GM21515 (cell line): ENCODE results near the gene PTPN6.
"Not testable (repeated sequence)": the region's sequence is repeated elsewhere in the genome, so short reads cannot be mapped to it uniquely, and the experiment has no call there.

ENCODE experiments used
- ATAC-seq: cut with Tn5 transposase; IDR thresholded peaks from one replicate; pipeline ENCODE4 v1.9.1; 2021; ENCODE audit not compliant: unreplicated experiment

The PTPN6 gene

GRCh38 chr12:6950811-6951540 is at the start of gene PTPN6:
Gene PTPN6 (plus strand): TSS chr12:6951356. CDS start chr12:6951513, 157 bp downstream.
- ATAC-seq, result no peak

GRCh38 chr12:6902448-6902847 is 48.7 kb upstream of the PTPN6 start:
- no peak for ATAC-seq

GRCh38 chr12:6903722-6904121 is 47.4 kb upstream of the PTPN6 start:
- ATAC-seq, result no peak

DNA sequence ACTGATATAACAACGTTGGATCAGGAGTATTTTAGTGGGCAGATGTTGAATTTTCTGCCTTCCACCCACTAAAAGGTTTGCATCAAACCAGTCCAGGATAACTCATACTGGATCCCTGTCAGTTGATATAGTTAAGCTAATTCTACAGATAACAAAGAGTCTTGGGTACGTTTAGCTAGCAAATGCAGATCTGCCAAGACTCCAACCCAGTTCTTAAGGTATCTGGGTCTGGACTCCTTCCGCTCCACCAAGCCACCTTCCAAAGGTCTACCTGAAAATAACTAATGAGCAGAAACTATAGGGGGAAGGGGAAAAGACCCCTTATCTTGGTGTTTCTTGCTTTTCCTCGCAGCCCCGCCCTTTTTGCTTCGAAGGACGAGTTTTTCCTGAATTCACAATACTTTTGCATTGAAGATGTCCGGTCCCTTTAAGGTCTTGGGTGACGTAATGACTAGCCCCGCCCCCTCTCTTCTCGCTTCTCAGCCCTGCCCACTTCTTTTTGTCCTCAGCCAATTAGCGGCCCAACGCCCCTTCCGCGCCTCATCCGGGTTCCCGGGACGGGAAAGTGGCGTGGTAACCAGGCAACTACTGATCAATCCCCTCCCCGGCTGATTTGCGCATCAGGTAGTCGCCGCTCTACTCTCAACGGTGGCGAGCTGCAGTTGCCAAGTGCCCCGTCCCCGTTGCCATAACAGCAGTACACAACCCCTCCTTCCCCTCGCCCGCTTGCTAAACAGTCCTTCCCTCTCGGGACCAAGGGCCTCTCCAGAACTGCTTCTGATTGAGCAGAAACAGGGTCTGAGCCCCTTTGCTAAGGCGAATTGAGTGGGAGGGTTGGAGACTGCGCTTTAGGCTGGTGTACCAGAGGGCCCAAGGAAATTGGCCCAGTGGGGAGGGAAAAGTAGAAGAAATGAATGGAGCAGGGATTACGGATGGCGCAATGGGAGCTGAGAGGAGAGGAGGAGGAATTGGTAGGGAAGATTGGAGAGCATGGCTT is 46.6 kb upstream of the PTPN6 start, which contains the start of gene LRRC23:
TSS of gene LRRC23 (plus strand) at position 543 of the 997 bp plus-strand sequence. CDS start 812 bp downstream, outside the sequence.
- ATAC-seq, result peak; percentile 92

DNA sequence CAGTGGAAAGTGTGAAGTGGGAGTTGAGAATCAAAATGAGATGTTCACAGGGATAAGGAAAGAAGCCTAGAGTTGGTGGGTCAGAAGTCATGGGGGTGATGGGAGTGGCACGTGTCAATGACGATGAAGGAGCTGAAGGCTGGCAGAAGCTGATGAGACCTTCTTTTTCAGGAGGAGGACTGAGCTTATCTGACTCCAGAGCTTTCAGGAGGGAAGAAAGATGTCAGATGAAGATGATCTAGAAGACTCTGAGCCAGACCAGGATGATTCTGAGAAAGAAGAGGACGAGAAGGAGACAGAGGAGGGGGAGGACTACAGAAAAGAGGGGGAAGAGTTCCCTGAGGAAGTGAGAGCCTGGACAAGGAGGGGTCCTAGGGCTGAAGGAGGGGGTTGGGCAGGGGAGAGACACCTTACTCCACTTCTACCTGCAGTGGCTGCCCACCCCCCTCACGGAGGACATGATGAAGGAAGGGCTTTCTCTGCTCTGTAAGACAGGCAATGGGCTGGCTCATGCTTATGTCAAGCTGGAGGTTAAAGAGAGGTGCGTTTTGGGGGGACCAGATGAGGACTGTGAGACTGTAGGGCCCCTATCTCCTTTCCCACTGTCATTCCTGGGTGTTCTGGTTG is 45.6 kb upstream of the PTPN6 start:
- ATAC-seq, result no peak

DNA sequence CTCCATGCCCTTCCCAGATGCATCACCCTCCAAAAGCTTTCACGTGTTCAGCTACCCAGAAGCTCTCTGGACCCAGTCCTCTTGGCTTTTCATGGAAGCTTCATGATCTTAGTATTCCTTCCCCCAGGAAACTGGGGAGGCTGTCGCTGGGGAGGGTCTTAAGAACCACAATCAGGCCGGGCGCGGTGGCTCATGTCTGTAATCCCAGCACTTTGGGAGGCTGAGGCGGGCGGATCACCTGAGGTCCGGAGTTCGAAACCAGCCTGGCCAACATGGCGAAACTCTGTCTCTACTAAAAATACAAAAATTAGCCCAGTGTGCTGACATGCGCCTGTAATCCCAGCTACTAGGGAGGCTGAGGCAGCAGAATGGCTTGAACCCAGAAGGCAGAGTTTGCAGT is 43.0 kb upstream of the PTPN6 start:
- ATAC-seq, result not testable (repeated sequence)

- ATAC-seq, result no peak
These were observed 41.6 kb upstream of the PTPN6 start for GRCh38 chr12:6909421-6910145.

DNA sequence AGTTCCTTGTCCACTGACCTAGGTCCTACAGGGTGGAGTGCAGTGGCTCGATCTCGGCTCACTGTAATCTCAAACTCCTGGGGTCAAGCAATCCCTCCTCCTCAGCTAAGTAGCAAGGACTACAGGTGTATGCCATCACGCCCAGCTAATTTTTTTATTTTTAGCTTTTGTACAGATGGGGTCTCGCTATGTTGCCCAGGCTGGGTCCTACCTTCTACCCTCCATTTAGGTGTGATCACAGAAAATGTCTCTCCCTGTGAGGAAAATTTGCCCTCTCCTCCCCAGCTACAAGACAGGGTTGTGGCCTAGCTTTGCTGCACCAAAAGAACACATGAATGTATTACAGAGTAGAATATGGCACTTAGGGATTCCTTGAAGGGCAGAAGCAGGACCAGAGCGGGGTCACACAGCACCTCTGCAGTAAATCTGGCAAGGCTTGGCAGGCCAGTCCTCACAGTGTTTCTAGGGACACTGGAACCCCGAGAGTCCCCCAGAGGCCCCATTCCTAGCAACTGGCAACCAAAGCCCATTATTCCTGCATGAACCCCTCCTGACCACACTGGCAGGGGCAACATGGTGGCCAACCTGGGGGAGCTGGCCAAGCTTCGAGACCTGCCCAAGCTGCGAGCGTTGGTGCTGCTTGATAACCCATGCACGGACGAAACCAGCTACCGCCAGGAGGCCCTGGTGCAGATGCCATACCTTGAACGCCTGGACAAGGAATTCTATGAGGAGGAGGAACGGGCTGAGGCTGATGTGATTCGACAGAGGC is 38.8 kb upstream of the PTPN6 start:
- ATAC-seq, result no peak

DNA sequence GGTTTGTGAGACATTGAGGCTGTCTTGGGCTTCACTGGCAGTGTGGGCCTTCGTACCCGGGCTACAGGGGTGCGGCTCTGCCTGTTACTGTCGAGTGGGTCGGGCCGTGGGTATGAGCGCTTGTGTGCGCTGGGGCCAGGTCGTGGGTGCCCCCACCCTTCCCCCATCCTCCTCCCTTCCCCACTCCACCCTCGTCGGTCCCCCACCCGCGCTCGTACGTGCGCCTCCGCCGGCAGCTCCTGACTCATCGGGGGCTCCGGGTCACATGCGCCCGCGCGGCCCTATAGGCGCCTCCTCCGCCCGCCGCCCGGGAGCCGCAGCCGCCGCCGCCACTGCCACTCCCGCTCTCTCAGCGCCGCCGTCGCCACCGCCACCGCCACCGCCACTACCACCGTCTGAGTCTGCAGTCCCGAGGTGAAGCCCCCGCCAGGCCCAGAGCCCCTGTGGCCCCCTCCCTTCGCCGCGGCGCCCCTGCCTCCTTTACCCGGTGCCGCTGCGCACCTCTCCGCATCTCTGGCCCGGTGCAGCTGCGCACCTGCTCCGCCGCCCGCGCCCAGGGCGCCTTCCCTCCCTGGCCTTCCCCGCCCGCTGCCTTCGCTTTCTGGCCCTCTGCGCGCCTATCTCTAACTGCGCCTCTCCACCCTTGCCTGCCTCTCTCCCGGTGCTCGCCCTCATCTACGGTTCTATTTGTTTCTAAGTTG is 36.8 kb upstream of the PTPN6 start, which contains the start of gene ENO2:
TSS of gene ENO2 (plus strand) at position 335 of the 701 bp plus-strand sequence. CDS start 1,253 bp downstream, outside the sequence.
- ATAC-seq, result peak; percentile 63

DNA sequence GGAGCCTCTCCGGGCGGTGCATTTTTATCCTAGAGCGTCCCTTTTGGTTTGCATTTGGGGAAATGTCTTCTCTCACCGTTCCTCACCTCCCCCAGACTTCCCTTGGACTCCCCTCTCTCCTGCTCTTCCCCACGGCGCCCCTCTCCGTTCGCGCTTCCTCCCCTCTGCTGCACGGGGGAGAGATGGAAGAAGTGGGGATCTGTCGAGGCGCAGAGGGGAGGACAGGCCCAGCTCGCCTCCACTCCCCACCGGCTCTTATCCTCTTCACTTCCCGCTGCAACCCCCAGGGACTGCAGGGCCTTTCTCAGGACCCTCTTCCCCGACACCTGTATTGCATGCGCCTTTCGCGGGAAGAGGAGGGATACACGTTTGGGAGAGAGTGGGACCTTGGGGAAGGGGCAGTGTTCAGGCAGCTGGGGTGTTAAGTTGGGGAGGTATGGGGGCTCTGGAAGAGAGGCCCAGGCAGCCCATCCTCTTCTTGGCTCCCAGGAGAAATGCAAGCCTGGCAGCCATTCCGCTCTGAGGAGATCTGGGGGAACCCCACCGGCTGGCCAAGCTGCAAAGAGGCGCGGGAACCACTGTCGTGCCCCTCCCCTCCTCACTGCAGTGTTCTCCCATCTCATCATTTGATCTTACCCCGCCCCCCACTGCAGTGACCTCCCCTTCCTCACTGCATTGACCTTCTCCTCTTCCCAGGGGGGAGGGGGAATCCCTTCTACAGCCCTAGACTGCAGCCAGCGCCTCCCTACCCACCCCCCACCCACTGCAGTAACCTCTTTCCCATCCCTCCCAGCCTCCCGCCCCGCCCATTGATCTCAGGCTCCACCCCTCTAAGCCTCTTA is 36.0 kb upstream of the PTPN6 start:
- no peak for ATAC-seq

DNA sequence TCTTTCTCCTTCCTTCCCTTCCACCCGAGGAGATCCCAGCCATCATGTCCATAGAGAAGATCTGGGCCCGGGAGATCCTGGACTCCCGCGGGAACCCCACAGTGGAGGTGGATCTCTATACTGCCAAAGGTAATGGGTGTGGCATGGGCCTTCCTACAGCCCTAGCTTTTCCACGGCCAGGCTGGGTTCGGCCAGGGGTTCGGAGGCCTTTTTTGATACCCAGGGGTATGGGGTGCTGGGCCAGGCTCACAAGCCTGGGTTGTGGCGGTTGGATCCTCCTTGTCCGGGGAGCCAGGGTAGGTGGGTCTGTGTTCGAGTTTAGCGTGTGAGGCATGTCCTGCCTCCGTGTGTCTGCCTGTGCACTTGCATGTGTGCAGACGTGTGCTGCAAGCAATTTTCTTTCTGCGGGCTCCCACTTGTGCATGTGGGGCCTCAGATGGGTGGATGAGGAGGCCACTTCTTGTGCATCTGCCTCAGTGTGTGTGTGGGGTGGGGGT is 35.3 kb upstream of the PTPN6 start:
- no peak for ATAC-seq

- ATAC-seq, result no peak
These were observed 34.5 kb upstream of the PTPN6 start for GRCh38 chr12:6916426-6917200.

DNA sequence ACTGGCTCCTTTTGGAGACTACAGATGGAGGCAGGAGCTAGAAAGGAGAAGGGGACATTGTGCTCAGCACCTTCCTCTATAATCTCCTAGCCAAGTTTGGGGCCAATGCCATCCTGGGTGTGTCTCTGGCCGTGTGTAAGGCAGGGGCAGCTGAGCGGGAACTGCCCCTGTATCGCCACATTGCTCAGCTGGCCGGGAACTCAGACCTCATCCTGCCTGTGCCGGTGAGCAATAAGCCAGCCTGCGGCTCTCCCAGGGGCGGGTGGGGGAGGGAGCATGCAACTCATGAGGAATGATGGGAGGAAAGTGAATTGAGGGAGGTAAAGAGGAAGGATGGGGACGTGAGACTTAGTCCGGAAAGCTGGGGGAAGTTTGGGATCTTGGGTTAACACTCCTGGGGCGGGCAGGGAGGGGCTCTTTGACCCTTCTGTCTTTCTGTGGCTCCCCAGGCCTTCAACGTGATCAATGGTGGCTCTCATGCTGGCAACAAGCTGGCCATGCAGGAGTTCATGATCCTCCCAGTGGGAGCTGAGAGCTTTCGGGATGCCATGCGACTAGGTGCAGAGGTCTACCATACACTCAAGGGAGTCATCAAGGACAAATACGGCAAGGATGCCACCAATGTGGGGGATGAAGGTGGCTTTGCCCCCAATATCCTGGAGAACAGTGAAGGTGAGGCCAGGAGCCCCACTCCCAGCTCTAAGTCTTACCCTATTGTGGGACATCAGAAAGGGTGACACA is 33.5 kb upstream of the PTPN6 start:
- no peak for ATAC-seq

DNA sequence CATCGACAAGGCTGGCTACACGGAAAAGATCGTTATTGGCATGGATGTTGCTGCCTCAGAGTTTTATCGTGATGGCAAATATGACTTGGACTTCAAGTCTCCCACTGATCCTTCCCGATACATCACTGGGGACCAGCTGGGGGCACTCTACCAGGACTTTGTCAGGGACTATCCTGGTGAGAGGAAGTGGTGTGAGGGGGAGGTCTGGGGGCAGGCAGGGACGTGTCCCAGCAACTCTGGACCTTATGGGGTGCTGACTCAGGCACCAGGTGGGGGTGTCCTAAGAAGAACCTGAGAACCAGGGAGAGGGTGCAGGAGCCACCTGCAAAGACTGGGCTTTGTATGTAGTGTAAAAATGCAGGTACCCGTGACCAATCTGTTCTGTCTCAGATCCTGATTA is 31.6 kb upstream of the PTPN6 start:
- ATAC-seq, result no peak

GRCh38 chr12:6921539-6921938 is 29.6 kb upstream of the PTPN6 start:
- no peak for ATAC-seq
